NCI-H1048 (cell line): ENCODE results near the gene THAP2.
"Not testable (repeated sequence)": the region's sequence is repeated elsewhere in the genome, so short reads cannot be mapped to it uniquely, and the experiment has no call there.

Experiments
- DNase-seq: peaks from one replicate; lab custom pipeline; 2025; lab: John Stamatoyannopoulos, UW

The THAP2 gene

GRCh38 chr12:71662849-71663560 is 1.1 kb upstream of the THAP2 start:
- DNase-seq: no peak

DNA sequence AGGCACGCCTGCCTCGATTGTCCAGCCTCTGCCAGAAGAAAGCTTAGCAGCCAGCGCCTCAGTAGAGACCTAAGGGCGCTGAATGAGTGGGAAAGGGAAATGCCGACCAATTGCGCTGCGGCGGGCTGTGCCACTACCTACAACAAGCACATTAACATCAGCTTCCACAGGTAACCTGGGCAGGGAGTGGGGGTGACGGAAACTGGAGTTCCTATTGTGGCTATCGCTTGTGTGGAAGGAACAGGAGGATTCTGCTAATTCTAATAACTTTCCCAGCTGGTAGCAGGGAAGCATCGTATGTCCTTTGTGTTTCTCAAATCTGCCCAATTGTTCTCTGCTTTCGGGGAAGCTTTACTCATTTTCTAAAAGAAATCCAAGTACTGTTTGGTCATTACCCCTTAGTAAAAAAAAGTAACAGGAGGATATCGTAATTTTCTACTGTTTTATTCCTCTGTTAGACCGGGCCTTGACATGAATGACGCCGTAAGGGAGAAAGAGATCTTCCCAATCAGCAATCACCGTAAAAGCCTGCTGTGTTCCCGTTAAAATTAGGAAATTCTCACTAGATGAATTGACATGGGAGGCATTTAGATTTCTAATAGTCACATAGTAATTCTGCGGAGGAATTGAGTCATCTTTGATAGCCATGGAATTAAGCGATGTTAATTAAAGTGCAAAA is 449 bp downstream of the THAP2 start:
- DNase-seq: peak; percentile 53

GRCh38 chr12:71665090-71665463 is 976 bp downstream of the THAP2 start:
- no peak for DNase-seq

DNA sequence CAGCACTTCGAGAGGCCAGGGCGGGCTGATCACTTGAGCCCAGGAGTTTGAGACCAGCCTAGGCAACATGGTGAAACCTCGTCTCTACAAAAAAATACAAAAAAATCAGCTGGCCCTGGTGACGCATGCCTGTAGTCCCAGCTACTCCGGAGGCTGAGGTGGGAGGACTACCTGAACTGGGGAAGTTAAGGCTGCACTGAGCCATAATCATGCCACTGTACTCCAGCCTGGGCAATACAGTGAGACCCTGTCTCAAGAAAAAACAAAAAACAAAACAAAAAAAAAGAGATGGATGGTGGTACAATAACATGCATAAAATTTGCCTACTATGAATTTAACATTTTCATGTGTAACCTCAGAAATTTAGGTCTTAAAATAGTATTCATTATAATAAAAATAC is 2.2 kb downstream of the THAP2 start:
- no peak for DNase-seq

- no peak for DNase-seq
Measured at GRCh38 chr12:71671311-71671710, 7.2 kb downstream of the THAP2 start.

DNA sequence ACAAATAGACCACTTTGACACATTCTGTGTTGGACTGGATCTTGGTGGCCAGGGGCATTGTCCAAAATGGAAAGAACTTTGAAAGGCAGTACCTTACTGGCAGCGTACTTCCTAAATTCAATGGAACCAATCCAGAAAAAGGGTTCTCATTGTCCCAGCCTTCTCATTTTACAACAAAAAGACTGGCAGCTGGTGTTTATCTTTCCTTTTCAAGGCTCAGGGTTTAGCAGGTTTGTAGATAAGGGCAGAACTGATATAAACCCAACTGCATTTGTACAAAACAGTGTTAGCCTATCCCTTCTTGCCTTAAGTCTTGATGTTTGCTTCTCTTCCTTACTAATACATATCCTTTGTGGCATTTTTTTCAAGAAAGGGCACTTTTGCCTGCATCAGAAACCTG is 7.7 kb downstream of the THAP2 start:
- DNase-seq: no peak

GRCh38 chr12:71682466-71682865 is 18.4 kb downstream of the THAP2 start:
- no peak for DNase-seq

- DNase-seq: no peak
Measured at GRCh38 chr12:71683633-71684032, 19.5 kb downstream of the THAP2 start.

- no peak for DNase-seq
Measured at GRCh38 chr12:71684081-71684480, 20.0 kb downstream of the THAP2 start.

GRCh38 chr12:71685312-71685906 is 21.3 kb downstream of the THAP2 start:
- no peak for DNase-seq

GRCh38 chr12:71685914-71686657 is 22.0 kb downstream of the THAP2 start, which contains the start of gene TMEM19:
TSS of gene TMEM19 (plus strand) at chr12:71686082. CDS start at chr12:71686681, 599 bp downstream.
- DNase-seq: peak; percentile 26

- no peak for DNase-seq
Measured at GRCh38 chr12:71686658-71687025, 22.5 kb downstream of the THAP2 start.

GRCh38 chr12:71687172-71687571 is 23.1 kb downstream of the THAP2 start:
- not testable (repeated sequence) for DNase-seq

DNA sequence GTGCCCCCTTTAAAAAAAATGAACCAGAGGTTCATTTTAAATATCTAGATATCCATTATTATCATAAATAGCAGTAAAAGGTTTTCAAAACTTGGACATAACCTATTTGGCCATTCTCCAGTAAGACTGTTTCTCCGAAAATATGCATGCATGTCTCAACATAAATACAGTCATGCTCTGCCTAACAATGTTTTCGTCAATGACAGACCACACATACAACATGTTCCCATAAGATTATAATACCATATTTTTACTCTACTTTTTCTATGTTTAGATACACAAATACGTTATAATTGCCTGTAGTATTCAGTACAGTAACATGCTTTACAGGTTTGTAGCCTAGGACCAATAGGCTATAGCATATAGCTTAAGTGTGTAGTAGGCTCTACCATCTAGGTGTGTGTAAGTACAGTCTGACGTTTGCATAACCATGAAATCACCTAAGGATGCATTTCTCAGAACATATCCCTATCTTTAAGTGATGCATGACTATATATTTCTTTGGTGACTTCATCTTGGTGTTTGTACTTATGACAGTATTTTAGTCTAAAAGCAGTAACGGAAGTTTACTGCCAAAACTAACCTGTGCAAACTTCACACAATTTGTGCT is 25.0 kb downstream of the THAP2 start:
- no peak for DNase-seq

GRCh38 chr12:71691504-71692129 is 27.5 kb downstream of the THAP2 start:
- DNase-seq: no peak

- DNase-seq: no peak
Measured at GRCh38 chr12:71693126-71693525, 29.0 kb downstream of the THAP2 start.

- not testable (repeated sequence) for DNase-seq
Measured at GRCh38 chr12:71693651-71694050, 29.6 kb downstream of the THAP2 start.

DNA sequence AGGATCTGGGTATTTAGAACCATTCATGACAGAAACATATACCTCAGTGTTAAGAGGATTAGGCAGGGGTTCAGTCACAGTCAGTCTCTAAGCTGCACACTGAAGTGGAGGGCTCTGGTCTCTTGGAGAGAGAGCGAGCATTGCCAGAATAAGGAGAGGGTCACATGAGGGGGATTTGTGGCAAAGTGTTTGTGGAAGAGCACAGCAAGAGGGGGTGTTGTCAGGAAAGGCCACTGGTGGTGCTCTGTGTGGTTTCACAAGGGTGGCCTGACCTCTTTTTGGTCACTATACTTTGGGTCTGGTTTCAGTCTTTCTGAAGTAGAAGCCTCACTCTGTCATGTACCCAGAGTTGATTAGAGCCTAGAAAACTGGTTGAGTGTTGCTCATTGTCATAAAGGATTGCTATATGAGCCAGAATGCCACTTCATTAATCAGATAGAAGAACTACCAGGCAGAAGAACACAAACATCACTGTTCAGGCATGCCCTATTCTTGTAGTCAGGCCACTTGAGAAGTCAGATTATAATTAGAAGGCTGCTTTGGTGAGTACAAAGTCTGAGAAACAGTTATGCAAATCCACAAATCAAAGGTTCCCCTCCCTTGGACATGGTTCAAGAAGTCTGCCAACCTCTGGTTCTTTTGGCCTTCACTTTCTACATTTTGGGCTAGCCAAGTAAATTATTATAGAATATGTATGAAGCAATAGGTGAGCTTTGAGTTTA is 30.2 kb downstream of the THAP2 start:
- DNase-seq: no peak

DNA sequence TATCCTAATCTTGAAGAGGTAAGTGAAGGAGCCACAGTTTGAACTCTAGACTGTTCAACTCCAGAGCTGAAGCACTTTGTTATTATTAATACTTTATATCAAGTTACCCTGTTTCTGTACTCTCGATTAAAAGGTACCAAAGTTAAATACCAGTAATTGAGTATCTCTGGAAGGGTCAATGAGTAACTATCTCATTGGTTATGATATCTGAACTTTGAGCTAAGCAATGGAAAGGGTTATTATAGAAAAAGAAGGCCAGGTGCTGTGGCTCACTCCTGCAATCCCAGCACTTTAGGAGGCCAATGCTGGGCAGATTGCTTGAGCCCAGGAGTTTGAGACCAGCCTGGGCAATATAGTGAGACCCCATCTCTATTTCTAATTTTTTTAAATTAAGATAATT is 31.7 kb downstream of the THAP2 start:
- no peak for DNase-seq

GRCh38 chr12:71702181-71702580 is 38.1 kb downstream of the THAP2 start:
- DNase-seq: not testable (repeated sequence)

DNA sequence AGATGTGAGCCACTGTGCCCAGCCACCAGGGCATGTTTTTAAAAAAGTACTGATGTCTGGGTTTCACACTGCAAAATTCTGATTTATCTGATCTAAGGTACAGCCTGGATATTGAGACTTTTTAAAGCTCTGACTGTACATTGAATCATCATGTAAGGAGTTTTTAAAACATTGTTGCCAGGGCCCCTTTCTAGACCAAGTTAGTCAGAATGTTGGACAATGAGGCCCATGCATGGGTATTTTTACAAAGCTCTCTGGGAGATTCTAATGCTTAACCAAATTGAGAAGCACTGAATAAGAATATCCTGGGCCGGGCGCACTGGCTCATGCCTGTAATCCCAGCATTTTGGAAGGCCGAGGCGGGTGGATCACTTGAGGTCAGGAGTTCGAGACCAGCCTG is 38.5 kb downstream of the THAP2 start:
- no peak for DNase-seq
